Erythroblast (primary cell): ENCODE results near the gene GALNT9.

Experiments used
- GATA1 ChIP-seq: IDR thresholded peaks from 2 replicates; pipeline ENCODE4 v1.6.1; 2011; ENCODE audit warnings: low read depth, mild to moderate bottlenecking, control low read depth, low read length, moderate library complexity
- POLR2A ChIP-seq: IDR thresholded peaks from 2 replicates; pipeline ENCODE4 v1.6.1; 2011; ENCODE audit warnings: mild to moderate bottlenecking, low read length

DNA sequence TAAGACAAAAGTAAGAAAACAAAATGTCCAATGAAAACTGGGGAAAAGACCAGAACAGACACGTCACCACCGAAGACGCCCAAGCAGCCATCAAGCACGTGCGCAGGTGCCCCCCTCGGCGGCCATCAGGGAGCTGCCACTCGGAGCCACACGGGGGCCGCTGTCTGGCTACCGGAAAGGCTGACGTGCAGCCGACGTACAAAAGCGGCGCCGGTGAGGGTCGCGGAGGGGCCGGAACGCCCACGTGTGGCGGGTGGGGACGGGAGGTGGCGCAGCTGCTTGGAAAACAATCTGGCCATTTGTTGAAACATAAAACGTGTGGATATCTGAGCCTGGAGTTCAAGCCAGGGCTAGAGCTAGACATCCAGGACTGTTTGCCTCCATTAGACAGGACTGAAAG lies 60.7 kb downstream of the GALNT9 start:
- TF ChIP-seq POLR2A (no peak), GATA1 (no peak)
